ENCODE data around the gene PPP4R4. TPM values are rescaled to one million over a fixed set of nuclear protein-coding genes. Genes with fewer than 3 reads are reported as not detected.
"Not testable (repeated sequence)": the region's sequence is repeated elsewhere in the genome, so short reads cannot be mapped to it uniquely, and the experiment has no call there.

The PPP4R4 gene
- total RNA-seq, 1 experiment from 2014 or later = not detected

GRCh38 chr14:94244182-94244581, 70.1 kb downstream of the PPP4R4 start:
- TF ChIP-seq EZH2 (IDR thresholded peaks at IDR 0.05; ENCODE audit: low read depth) (no peak), CTCF (conservative IDR thresholded peaks at IDR 0.05) (no peak)
- no peaks in the 10 kb centered on the region for H3K36me3 ChIP-seq (ENCODE audit: low read depth)
- no TSS peak for BruUV-seq (replicated peaks)
- DNase-seq = no peak
- CTCF ChIA-PET = no interaction called here
- no peaks in the 10 kb centered on the region for H3F3A ChIP-seq (ENCODE audit: insufficient read depth, low read depth)
- H3K4me2 ChIP-seq = no peak overlapping the region
- no peaks in the 10 kb centered on the region for H3K9me2 ChIP-seq (ENCODE audit: insufficient read depth)
- H3K79me2 ChIP-seq (ENCODE audit: low read depth) = no peaks in the 10 kb centered on the region
- no peaks in the 10 kb centered on the region for H4K20me1 ChIP-seq (ENCODE audit: insufficient read depth)
- intact Hi-C loops (cut with micrococcal nuclease; ENCODE audit: unreplicated experiment) = no loop called here
- POLR2A ChIA-PET (ENCODE audit: unreplicated experiment) = no interaction called here
- H2AFZ ChIP-seq = no peak overlapping the region
- no peaks in the 10 kb centered on the region for H3K4me1 ChIP-seq (replicated peaks; ENCODE audit: insufficient read depth)
- no peaks in the 10 kb centered on the region for H3K27me3 ChIP-seq (ENCODE audit: insufficient read depth, low read depth)
- no peak overlapping the region for H3K27ac ChIP-seq
- H3K9me3 ChIP-seq (ENCODE audit: insufficient read depth, low read depth) = no peaks in the 10 kb centered on the region
- no peak overlapping the region for H3K4me3 ChIP-seq

GRCh38 chr14:94264195-94264594, 90.1 kb downstream of the PPP4R4 start:
- H3F3A ChIP-seq (ENCODE audit: insufficient read depth, low read depth); H3K9me3 ChIP-seq (ENCODE audit: insufficient read depth, low read depth); H3K4me2 ChIP-seq; intact Hi-C loops (cut with micrococcal nuclease; ENCODE audit: unreplicated experiment); CTCF ChIA-PET; H4K20me1 ChIP-seq (ENCODE audit: insufficient read depth); H3K27me3 ChIP-seq (ENCODE audit: insufficient read depth, low read depth); H3K9me2 ChIP-seq (ENCODE audit: insufficient read depth); POLR2A ChIA-PET (ENCODE audit: unreplicated experiment); H3K4me1 ChIP-seq (replicated peaks; ENCODE audit: insufficient read depth); H2AFZ ChIP-seq; H3K36me3 ChIP-seq (ENCODE audit: low read depth); DNase-seq; H3K79me2 ChIP-seq (ENCODE audit: low read depth); H3K4me3 ChIP-seq; H3K27ac ChIP-seq; BruUV-seq (replicated peaks): not testable (repeated sequence)

- no peak for TF ChIP-seq EZH2 (IDR thresholded peaks at IDR 0.05; ENCODE audit: low read depth)
- no peak for TF ChIP-seq CTCF (conservative IDR thresholded peaks at IDR 0.05)
- H4K20me1 ChIP-seq (ENCODE audit: insufficient read depth) = no peaks in the 10 kb centered on the region
These were observed 93.2 kb downstream of the PPP4R4 start for GRCh38 chr14:94267352-94267751.

DNA sequence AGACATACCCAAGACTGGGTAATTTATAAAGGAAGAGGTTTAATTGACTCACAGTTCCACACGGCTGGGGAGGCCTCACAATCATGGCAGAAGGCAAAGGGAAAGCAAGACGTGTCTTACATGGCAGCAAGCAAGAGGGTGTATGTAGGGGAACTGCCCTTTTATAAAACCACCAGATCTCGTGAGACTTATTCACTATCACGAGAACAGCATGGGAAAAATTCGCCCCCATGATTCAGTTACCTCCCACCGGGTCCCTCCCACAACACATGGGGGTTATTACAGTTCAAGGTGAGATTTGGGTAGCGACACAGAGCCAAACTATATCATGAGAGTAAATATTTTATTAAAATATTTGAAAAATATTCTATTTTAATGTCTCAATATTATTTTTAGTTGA, 94.5 kb downstream of the PPP4R4 start:
- H2AFZ ChIP-seq; H3F3A ChIP-seq (ENCODE audit: insufficient read depth, low read depth); H3K9me2 ChIP-seq (ENCODE audit: insufficient read depth); BruUV-seq (replicated peaks); intact Hi-C loops (cut with micrococcal nuclease; ENCODE audit: unreplicated experiment); H4K20me1 ChIP-seq (ENCODE audit: insufficient read depth); H3K27ac ChIP-seq; POLR2A ChIA-PET (ENCODE audit: unreplicated experiment); H3K4me1 ChIP-seq (replicated peaks; ENCODE audit: insufficient read depth); H3K4me3 ChIP-seq; CTCF ChIA-PET; H3K36me3 ChIP-seq (ENCODE audit: low read depth); H3K27me3 ChIP-seq (ENCODE audit: insufficient read depth, low read depth); H3K79me2 ChIP-seq (ENCODE audit: low read depth); H3K9me3 ChIP-seq (ENCODE audit: insufficient read depth, low read depth); H3K4me2 ChIP-seq; DNase-seq: not testable (repeated sequence)

More at GRCh38 chr14:94267352-94267751, 93.2 kb downstream of the PPP4R4 start:
- Histone ChIP-seq H3K4me2 (no peak overlapping the region), H3F3A (ENCODE audit: insufficient read depth, low read depth) (no peaks in the 10 kb centered on the region), H3K79me2 (ENCODE audit: low read depth) (no peaks in the 10 kb centered on the region), H3K9me2 (ENCODE audit: insufficient read depth) (no peaks in the 10 kb centered on the region), H2AFZ (no peak overlapping the region), H3K36me3 (ENCODE audit: low read depth) (no peaks in the 10 kb centered on the region), H3K4me1 (replicated peaks; ENCODE audit: insufficient read depth) (no peaks in the 10 kb centered on the region), H3K27ac (no peak overlapping the region), H3K4me3 (no peak overlapping the region), H3K27me3 (ENCODE audit: insufficient read depth, low read depth) (no peaks in the 10 kb centered on the region), H3K9me3 (ENCODE audit: insufficient read depth, low read depth) (no peaks in the 10 kb centered on the region)
- ChIA-PET POLR2A (ENCODE audit: unreplicated experiment) (no interaction called here), CTCF (no interaction called here)
- intact Hi-C loops (cut with micrococcal nuclease; ENCODE audit: unreplicated experiment) = no loop called here
- no TSS peak for BruUV-seq (replicated peaks)
- DNase-seq = no peak

Measured in PC-9 (cell line).